Suprapubic skin (tissue), 4 donors: Measurements from ENCODE around the gene SCAMP4. TPM values are rescaled to one million over a fixed set of nuclear protein-coding genes. Genes with fewer than 3 reads are reported as not detected.

Experiments
- DNase-seq, 2 donors: peaks; one replicate each; pipeline ENCODE4 v3.0.0-alpha.2; 2019; ENCODE audit warnings: low spot score in 2 of 2
- H3K27ac ChIP-seq: fragments of 200-600 bp; sonication (generic); one replicate; pipeline ENCODE4 v1.5.1; 2019
- H3K27me3 ChIP-seq: fragments of 200-600 bp; sonication (generic); one replicate; pipeline ENCODE4 v1.5.1; 2019
- H3K36me3 ChIP-seq: fragments of 200-600 bp; sonication (generic); one replicate; pipeline ENCODE4 v1.5.1; 2019
- H3K4me1 ChIP-seq: fragments of 200-600 bp; sonication (generic); one replicate; pipeline ENCODE4 v1.5.1; 2019
- H3K4me3 ChIP-seq: fragments of 200-600 bp; sonication (generic); one replicate; pipeline ENCODE4 v1.5.1; 2019; ENCODE audit warnings: mild to moderate bottlenecking
- H3K9me3 ChIP-seq: fragments of 200-600 bp; sonication (generic); one replicate; pipeline ENCODE4 v1.5.1; 2019
- CTCF ChIP-seq, 2 donors: fragments of 200-600 bp in 1 of 2; fragments of 450-650 bp in 1 of 2; sonication (generic) in 1 of 2; IDR thresholded peaks; one replicate each; pipeline ENCODE4 v1.5.1; 2016 to 2019; ENCODE audit warnings: antibody characterized with exemption in 2 of 2, mild to moderate bottlenecking in 1 of 2, moderate library complexity in 1 of 2
- EP300 ChIP-seq: sonication (generic); formaldehyde crosslinking; IDR thresholded peaks from one replicate; pipeline ENCODE4 v1.6.1; 2017; ENCODE audit warnings: antibody characterized with exemption
- POLR2A ChIP-seq, 2 donors: fragments of 450-650 bp; IDR thresholded peaks; one replicate each; pipeline ENCODE4 v1.6.1; 2017; ENCODE audit warnings: antibody characterized with exemption in 2 of 2, mild to moderate bottlenecking in 2 of 2, moderate library complexity in 2 of 2
- POLR2AphosphoS5 ChIP-seq, 3 donors: sonication (generic); formaldehyde crosslinking; IDR thresholded peaks; one replicate each; pipeline ENCODE4 v1.6.1; 2017; ENCODE audit warnings: antibody characterized with exemption in 3 of 3
- WGBS: methylation state at CpG from one replicate; pipeline ENCODE4 v1.1.5; 2018; 5-methylcytosine and 5-hydroxymethylcytosine counted together
- total RNA-seq, 4 donors: library from RNA; depleted of rRNA; stranded (reverse); fragments of >200 nt; gene quantifications; one replicate each; pipeline ENCODE4 v1.1.0, GENCODE V29; 2016

SCAMP4 gene
- total RNA-seq, 4 donors from 2014 or later, result 68.1 to 119 (median 103) TPM

GRCh38 chr19:1858412-1859081 is 46.7 kb upstream of the SCAMP4 start:
- peaks cover 90% of the 10 kb centered on the region for H3K4me1 ChIP-seq
- no peak overlapping the region for H3K4me3 ChIP-seq
- WGBS, result 49% methylated on average over 8 of the region's 10 CpGs
- H3K9me3 ChIP-seq, result no peaks in the 10 kb centered on the region
- TF ChIP-seq POLR2AphosphoS5 (IDR thresholded peaks at IDR 0.05) (no peak), POLR2A (IDR thresholded peaks at IDR 0.05) (no peak), CTCF (IDR thresholded peaks at IDR 0.05) (no peak), EP300 (no peak)
- peak overlapping the region; percentile 88 for H3K27ac ChIP-seq
- no peak for DNase-seq
- H3K36me3 ChIP-seq, result no peaks in the 10 kb centered on the region
- no peaks in the 10 kb centered on the region for H3K27me3 ChIP-seq

GRCh38 chr19:1859331-1859781 is 45.8 kb upstream of the SCAMP4 start:
- Histone ChIP-seq H3K27me3 (no peaks in the 10 kb centered on the region), H3K4me3 (peak overlapping the region; percentile 91), H3K4me1 (peaks cover 85% of the 10 kb centered on the region), H3K9me3 (no peaks in the 10 kb centered on the region), H3K27ac (peak overlapping the region; percentile 26), H3K36me3 (no peaks in the 10 kb centered on the region)
- 43% methylated on average over 14 of the region's 18 CpGs for WGBS
- TF ChIP-seq EP300, result no peak
- no peak for DNase-seq

GRCh38 chr19:1860042-1860775 is 45.0 kb upstream of the SCAMP4 start:
- peaks cover 85% of the 10 kb centered on the region for H3K4me1 ChIP-seq
- H3K27me3 ChIP-seq, result no peaks in the 10 kb centered on the region
- peak overlapping the region; percentile 26 for H3K27ac ChIP-seq
- no peaks in the 10 kb centered on the region for H3K9me3 ChIP-seq
- no peak for TF ChIP-seq EP300
- H3K4me3 ChIP-seq, result peak overlapping the region; percentile 91
- WGBS, result 18% methylated on average over 13 of the region's 32 CpGs
- no peak for DNase-seq
- no peaks in the 10 kb centered on the region for H3K36me3 ChIP-seq

GRCh38 chr19:1860821-1861598 is 44.2 kb upstream of the SCAMP4 start:
- Histone ChIP-seq H3K27me3 (no peaks in the 10 kb centered on the region), H3K4me3 (peak overlapping the region; percentile 91), H3K4me1 (peaks cover 79% of the 10 kb centered on the region), H3K9me3 (no peaks in the 10 kb centered on the region), H3K36me3 (no peaks in the 10 kb centered on the region), H3K27ac (no peak overlapping the region)
- no peak for TF ChIP-seq CTCF (IDR thresholded peaks at IDR 0.05)
- no peak for TF ChIP-seq POLR2AphosphoS5 (IDR thresholded peaks at IDR 0.05)
- TF ChIP-seq POLR2A (IDR thresholded peaks at IDR 0.05), result no peak
- TF ChIP-seq EP300, result no peak
- 53% methylated on average over 19 of the region's 28 CpGs for WGBS
- no peak for DNase-seq

- Histone ChIP-seq H3K27me3 (no peaks in the 10 kb centered on the region), H3K4me3 (peak overlapping the region; percentile 91), H3K9me3 (no peaks in the 10 kb centered on the region), H3K4me1 (peaks cover 73% of the 10 kb centered on the region), H3K36me3 (no peaks in the 10 kb centered on the region), H3K27ac (no peak overlapping the region)
- 33% methylated on average over 23 of the region's 23 CpGs for WGBS
- no peak for TF ChIP-seq POLR2AphosphoS5 (IDR thresholded peaks at IDR 0.05)
- TF ChIP-seq CTCF (IDR thresholded peaks at IDR 0.05), result no peak
- no peak for TF ChIP-seq POLR2A (IDR thresholded peaks at IDR 0.05)
- no peak for TF ChIP-seq EP300
- DNase-seq, result no peak
These were observed 43.6 kb upstream of the SCAMP4 start for GRCh38 chr19:1861599-1862031.

GRCh38 chr19:1862068-1862423 is 43.2 kb upstream of the SCAMP4 start:
- Histone ChIP-seq H3K27ac (peak overlapping the region; percentile 75), H3K4me1 (peaks cover 68% of the 10 kb centered on the region), H3K4me3 (peak overlapping the region; percentile 91), H3K9me3 (no peaks in the 10 kb centered on the region), H3K27me3 (no peaks in the 10 kb centered on the region), H3K36me3 (no peaks in the 10 kb centered on the region)
- no peak for DNase-seq
- 3% methylated on average over 14 of the region's 21 CpGs for WGBS
- TF ChIP-seq POLR2A (IDR thresholded peaks at IDR 0.05) (no peak), POLR2AphosphoS5 (IDR thresholded peaks at IDR 0.05) (no peak), EP300 (no peak), CTCF (IDR thresholded peaks at IDR 0.05) (no peak)
